NCI-H446 (cell line): ENCODE measurements around the gene STEAP2.
"Not testable (repeated sequence)": the region's sequence is repeated elsewhere in the genome, so short reads cannot be mapped to it uniquely, and the experiment has no call there.

Experiments
- DNase-seq, 2 experiments: peaks; one replicate each; lab custom pipeline; 2025; lab: John Stamatoyannopoulos, UW

STEAP2 gene

DNA sequence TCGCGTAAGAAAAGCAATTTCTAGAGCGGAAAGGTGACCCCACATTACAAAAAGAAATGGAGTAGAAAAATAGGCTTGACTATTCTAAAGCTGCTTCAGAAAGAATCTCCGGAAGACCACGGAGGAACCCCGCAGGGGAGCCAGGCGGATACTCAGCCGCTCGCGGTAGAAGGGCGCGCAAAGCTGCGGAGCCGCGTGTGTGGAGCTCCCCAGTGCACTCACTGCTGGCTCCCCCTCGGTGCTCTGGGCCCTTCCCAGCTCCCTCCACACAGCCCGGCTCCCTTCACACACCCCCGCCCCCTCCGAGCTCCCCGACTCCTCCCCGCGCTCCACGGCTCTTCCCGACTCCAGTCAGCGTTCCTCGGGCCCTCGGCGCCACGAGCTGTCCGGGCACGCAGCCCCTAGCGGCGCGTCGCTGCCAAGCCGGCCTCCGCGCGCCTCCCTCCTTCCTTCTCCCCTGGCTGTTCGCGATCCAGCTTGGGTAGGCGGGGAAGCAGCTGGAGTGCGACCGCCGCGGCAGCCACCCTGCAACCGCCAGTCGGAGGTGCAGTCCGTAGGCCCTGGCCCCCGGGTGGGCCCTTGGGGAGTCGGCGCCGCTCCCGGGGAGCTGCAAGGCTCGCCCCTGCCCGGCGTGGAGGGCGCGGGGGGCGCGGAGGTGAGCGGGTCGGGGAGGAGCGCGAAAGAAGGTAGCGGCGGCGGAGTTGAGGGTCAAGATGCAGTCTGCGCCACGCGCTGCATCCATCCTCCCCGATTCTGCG lies at the start of gene STEAP2:
TSS of gene STEAP2 (plus strand) at position 350 of the 758 bp plus-strand sequence. CDS start 13,343 bp downstream, outside the sequence.
- peak in 1 of 2 experiments; percentile 54 for DNase-seq

DNA sequence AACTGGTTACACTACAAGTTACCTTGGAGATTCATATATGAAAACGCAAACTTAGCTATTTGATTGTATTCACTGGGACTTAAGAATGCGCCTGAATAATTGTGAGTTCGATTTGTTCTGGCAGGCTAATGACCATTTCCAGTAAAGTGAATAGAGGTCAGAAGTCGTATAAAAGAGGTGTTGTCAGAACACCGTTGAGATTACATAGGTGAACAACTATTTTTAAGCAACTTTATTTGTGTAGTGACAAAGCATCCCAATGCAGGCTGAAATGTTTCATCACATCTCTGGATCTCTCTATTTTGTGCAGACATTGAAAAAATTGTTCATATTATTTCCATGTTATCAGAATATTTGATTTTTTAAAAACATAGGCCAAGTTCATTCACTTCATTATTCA lies 48.0 kb upstream of the STEAP2 start:
- no peak for DNase-seq

DNA sequence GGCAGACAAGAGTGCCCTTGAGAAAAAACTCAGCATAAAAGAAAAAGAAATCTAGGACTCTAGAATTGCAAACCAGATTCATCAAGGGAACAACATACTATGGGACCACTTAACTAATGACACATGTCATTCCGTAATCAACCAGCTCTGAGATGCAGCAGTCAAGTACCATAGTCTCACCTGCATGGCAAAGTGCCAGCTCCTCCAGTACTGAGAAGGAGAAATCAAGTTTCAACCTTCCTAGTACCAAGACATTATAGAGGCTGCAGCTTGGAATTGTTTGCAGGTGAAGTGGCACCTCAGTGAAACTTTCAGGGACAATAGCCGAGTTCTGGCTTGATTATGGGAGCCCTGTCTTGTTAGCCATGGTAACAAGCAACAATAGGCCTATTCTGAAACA lies 45.8 kb upstream of the STEAP2 start:
- DNase-seq = no peak

DNA sequence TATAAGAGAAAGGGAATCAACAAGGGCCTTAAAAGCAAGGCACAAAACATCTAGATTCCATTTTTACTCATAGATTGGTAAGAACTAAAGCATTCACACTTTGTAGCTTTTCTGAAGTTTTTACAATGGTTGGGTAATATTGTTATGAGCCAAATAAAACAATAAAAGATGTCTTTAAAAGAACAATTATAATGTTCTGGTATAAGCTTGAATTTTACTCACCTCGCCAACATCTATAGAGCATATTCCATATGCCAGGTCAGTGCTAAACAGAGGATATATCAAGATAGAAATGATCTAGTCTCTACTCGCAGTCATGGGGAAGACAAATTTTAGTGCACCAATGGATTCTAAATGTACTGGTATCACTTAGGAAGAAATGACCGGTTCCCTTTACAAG lies 45.4 kb upstream of the STEAP2 start:
- no peak for DNase-seq

DNA sequence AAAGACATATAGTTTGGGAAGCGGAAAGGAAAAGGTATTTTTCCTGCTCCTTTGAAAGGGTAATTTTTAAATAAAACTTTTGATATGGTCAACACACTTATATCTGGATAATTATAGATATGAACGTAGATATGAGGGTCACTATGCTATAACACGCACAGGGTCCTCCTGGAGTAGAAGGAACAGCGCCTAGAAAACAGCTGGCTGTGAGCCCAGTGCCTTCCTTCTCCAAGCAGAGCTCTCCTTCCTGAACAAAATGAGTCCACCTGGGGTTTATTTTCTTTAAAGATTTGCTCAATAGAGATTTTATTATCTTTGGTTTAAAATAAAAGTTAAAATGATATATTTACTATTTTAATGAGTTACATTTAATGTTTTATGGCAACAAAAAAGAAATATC lies 44.2 kb upstream of the STEAP2 start:
- no peak for DNase-seq

DNA sequence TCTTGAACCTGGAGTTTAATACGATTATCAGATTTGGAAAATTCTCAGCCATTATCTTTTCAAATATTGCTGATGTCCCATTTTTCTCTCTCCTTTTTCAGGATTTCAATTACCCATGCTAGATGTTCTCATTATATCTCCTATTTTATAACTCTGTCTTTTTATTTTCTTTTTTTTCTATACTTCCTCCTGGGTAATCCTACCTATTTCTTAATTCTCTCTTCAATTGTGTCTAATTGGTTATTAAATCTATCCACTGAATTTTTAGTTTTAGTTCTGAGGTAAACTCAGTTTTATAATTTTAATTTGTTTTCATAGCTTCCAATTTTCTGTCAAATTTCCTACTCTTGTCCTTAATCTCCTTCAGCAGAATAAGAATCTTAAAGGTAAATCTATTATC lies 41.6 kb upstream of the STEAP2 start:
- DNase-seq = no peak

- no peak for DNase-seq
These were observed 39.4 kb upstream of the STEAP2 start for GRCh38 chr7:90172121-90172520.

DNA sequence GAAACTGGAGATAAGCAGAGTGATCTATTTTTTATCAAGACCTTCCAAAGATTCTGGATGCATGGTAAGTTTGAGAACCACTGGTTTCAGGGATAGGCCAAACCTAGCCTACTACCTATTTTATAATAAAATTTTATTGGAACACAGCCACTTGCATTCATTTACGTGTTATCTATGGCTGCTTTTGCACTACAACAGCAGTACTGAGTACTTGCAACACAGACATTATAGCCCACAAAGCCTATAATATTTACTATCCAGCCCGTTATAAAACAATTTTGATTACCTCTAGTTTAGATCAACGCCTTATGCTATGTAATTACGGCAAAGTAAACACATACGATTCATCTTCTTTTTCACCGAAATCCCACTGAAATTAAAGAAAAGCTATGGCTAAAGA lies 38.9 kb upstream of the STEAP2 start:
- DNase-seq = no peak

DNA sequence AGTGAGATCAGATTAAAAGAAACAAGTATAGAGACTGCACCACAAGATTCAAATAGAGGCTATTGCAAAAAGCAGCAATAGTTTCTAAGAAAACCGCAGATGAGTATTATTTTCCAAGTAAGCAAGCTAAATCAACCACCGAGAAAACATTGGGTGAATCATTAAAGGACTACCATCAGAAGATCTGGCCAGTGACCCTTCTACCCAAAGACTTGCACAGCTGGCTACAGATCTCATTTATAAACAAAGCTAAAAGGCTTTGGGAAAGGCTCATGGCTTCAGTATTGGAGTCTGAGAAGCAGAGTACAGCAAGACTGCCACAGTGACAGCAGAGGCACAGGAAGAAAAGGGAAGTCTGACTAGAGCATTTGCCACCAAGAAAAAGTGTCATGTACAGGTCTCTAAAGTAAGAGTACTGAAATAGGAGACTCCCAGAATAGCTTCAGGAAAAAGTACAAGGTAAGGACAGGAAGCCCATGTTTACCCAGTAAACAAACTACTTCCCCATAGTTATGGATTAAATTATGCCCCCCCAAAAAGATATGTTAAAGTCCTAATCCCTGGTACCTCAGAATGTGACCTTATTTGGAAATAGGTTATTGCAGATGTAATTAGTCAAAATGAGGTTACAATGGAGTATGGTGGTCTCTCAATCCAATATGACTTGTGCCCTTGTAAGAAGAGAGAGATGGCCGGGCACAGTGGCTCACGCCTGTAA lies 38.3 kb upstream of the STEAP2 start:
- DNase-seq = no peak

- no peak for DNase-seq
These were observed 35.9 kb upstream of the STEAP2 start for GRCh38 chr7:90175667-90176066.

DNA sequence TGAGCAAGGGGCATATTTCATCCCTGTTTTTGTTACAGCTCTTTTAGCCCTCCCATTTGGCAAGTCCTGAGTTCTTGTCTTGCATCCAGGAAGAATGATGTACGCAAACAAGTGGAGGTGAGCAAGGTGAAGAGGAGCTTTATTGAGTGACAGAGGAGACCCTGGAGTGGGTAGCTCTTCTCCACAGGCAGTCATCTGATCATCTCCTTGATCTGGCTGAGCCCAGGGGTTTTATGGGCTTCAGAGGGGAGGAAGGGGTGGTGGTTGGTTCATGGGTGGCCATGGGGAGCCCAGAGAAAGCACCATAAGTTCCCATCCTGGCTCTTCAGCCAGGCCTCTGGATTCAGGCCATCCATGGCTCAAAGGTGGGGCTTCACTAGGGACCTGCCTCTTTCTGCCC lies 35.3 kb upstream of the STEAP2 start:
- no peak for DNase-seq

- DNase-seq = no peak
These were observed 33.4 kb upstream of the STEAP2 start for GRCh38 chr7:90178166-90178565.

- no peak for DNase-seq
These were observed 32.8 kb upstream of the STEAP2 start for GRCh38 chr7:90178679-90179278.

DNA sequence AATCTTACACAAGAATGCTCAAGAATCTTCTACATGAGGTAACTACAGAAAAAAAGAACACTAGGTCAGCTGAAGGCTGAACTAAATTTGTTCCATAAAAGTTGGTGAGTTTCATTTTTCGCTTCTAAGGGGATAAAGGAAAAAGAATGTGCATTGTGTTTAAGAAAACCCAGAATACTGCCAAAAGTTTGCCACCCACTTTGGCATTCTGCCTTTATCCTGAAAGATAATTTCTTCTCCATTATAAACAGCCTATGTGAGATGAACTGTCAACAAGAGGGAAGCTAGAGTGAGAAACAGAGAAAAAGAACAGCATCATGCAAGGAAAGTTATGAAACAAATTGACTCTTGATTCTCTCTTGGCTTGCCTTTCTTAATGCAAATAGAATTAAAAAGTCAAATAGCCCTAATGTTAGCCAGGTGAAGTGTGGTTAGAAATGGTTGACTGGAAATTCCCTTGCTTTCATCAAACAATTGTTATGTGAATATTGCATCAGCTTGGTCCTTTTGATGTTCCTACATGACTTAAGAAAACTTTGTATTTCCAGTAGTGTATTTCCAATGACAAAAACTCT lies 31.4 kb upstream of the STEAP2 start:
- no peak for DNase-seq

DNA sequence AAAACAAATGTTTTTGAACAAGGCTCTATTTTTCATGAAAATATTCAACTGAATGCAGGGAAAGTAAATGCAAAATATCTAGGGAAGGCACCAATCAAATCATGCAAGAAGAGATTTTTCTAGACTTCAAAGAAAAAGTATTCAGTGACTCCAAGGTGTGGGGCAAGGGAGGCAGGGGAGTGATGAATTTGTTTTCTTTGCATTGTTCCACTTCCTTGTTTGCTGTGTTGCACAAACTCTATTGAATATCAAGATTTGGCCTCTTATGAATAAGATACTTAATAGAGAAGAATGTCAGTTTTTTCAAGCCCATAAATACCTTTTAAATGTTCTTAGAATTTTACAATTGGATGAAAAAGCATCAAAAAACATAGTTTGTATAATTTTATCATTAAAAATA lies 30.9 kb upstream of the STEAP2 start:
- DNase-seq = no peak

DNA sequence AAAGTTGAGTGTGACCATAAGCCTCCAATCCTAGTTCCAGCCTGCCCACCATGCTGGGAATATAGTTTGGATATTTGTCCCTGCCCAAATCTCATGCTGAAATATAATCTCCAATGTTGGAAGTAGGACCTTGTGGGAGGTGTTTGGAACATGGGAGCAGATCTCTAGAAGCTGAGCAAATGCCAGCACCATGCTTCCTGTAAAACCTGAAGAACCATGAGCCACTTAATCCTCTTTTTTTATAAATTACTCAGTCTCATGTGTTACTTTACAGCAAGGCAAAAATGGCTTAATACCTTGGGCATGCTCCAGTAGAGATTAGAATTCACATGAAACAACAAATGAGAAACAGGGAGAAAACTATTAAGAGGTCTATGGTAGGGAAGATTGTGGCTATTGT lies 30.1 kb upstream of the STEAP2 start:
- DNase-seq = no peak

- DNase-seq = not testable (repeated sequence)
These were observed 25.2 kb upstream of the STEAP2 start for GRCh38 chr7:90186290-90186689.

DNA sequence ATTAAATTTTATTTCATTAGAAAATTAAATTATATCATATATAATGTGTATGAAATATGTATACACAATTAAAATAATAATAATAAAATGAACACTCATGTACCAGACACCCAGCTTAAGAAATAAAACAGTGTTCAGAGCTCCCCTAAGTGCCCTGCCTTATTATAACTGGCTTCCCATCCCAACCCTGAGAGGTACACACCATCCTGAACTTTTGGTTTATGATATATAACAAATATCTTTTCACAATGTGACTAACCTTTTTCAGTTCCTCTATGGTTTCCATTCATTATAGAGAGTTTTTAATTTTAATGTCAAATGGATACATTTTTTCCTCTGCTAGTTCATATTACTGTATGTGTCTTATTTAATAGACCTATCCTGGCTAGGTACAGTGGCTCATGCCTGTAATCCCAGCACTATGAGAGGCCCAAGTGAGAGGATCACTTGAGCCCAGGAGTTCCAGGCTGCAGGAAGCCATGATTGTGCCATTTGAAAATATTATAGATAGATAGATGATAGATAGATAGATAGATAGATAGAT lies 24.0 kb upstream of the STEAP2 start:
- no peak for DNase-seq

DNA sequence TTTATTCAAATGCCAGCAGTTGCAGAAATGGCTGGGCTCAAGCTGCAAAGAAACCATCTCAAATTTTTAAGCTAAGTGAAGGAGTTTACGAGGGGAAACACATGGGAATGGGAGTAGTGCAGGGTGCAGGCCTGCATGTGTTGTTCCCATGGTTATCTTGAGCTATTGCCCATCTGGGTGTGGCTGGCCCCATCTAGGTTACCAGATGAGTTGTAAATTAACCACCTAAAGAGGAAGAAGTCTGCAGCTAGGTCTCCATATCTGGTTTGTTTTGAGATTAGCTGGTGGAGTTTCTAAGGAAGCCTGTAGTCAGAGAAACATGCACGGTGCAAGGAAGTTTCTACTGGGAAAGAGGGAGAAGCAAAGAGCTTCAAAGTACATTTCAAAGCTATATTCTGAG lies 23.3 kb upstream of the STEAP2 start:
- no peak for DNase-seq

GRCh38 chr7:90190995-90191394 lies 20.5 kb upstream of the STEAP2 start:
- no peak for DNase-seq

DNA sequence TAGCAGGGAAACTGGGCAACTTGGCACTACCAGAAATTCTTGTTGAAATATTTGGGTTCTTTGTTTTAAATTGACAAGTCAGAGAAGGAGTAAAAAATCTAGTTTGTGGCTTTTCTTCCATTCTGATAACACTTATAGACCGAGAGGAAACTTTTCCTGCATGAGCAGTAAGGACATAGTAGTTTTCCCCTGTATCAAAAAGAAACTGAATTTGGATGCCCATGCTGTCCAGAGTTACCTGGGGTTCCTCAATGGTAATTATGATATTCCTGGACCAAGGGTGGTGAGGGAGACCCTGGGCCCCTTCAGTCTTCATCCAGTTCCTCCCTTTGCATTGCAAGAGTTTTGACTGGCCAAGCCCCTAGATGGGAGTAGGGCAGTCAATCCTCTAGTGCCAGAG lies 19.9 kb upstream of the STEAP2 start:
- DNase-seq = no peak

- no peak for DNase-seq
These were observed 18.4 kb upstream of the STEAP2 start for GRCh38 chr7:90192876-90193750.
